HS-27A (cell line): Measurements from ENCODE around the gene MAP3K5.
"Not testable (repeated sequence)": the region's sequence is repeated elsewhere in the genome, so short reads cannot be mapped to it uniquely, and the experiment has no call there.

ENCODE experiments used
- DNase-seq: peaks from one replicate; pipeline ENCODE4 v3.0.0-alpha.2; 2012; ENCODE audit warnings: low read depth, missing footprints

MAP3K5 gene

DNA sequence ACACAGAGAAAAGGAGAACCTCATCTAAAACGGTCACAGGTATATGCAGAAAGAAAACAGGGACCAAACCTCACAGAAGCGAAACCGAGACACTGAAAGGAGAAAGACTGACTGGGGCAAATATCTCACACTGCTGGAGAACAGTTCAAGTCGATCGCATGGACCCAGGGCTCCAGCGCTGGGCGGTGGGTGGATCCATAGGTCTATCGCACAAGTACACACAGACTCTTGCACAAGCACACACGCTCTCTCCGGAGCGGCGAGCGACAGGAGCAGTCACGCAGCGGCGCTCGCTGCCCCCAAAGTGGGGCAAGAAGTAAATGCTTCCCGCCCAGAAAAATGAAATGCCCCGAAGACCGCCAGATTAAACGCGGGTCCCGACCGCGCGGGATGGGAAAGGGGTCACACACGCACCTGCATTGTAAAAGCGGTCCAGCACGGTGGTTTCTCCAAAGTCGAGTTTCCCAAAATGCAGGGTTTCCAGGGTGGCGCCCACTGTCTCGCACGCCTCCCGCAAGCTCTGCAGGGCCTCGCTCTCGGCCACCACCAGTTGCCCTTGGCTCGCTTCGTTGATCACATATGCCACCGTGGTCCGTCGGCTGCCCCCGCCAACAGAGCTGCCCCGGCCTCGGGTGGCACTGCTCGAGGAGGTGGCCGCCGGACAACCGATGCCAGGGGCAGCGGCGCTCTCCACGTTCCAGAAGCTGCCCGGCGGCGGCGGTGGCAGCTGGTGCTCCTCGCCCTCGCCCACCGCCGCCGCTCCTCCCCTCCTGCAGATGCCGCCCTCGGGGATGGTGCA, 782 bp downstream of the MAP3K5 start:
- DNase-seq: no peak

DNA sequence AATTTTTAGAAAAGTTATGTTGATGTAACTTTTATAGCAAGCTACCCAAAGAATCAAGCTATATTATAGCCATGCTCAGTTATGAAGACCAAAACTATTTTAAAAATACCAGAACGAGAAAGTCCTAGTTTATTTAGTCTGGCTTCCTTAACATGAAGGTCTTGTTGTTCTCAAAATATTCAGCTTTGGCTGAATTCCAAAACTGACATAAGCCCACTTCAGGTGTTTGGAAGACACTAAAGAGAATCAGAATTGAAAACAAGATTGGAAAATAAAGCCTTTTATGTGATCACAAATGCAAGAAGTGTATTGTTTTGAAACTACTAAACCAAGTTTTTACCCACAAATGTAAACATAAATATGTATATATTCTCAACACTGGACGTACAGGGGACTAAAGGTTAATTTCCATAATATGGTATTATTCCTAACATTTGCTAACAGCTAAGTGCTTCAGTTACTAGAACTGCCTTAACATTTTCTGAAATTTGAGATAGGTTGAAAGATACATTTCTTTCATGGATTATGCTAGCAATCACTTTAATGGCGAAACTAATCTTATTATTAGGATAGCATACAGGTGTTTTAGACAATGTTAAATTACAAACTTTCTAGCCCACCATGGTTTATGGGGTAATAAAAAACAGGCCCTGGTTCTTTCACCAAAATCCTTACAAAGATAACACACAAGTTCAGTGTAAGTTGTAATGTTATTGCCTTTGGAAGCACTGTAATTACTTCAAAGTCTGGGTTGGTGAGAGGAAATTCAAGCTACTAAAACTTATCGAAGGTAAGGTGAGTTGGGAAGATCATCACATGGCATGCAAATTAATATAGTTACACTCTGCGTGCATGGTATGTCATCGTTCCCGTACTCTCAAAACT, 1.6 kb downstream of the MAP3K5 start:
- DNase-seq: no peak

DNA sequence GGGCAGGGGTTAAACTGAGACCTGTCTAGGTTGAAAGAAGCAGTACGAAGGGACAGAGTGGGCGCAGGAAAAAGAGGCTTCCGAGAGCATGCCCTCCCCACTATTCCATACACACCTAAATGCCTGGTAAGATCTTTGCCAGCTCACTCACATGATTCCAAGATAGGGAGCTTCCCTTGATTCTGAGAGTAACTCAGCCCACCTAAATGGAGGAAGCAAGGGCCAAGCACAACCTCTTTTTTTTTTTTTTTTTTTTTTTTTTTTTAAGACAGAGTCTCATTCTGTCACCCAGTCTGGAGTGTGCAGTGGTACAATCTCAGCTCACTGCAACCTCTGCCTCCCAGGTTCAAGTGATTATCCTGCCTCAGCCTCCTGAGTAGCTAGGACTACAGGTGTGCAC, 2.8 kb downstream of the MAP3K5 start:
- DNase-seq: not testable (repeated sequence)

GRCh38 chr6:136788069-136788902, 4.0 kb downstream of the MAP3K5 start:
- DNase-seq: peak; percentile 45

- DNase-seq: no peak
Measured at GRCh38 chr6:136787726-136788068, 4.6 kb downstream of the MAP3K5 start.

GRCh38 chr6:136786658-136787057, 5.6 kb downstream of the MAP3K5 start:
- no peak for DNase-seq

GRCh38 chr6:136784910-136785746, 7.1 kb downstream of the MAP3K5 start:
- DNase-seq: no peak

GRCh38 chr6:136784271-136784664, 8.0 kb downstream of the MAP3K5 start:
- DNase-seq: no peak

GRCh38 chr6:136783495-136784270, 8.6 kb downstream of the MAP3K5 start:
- DNase-seq: no peak

DNA sequence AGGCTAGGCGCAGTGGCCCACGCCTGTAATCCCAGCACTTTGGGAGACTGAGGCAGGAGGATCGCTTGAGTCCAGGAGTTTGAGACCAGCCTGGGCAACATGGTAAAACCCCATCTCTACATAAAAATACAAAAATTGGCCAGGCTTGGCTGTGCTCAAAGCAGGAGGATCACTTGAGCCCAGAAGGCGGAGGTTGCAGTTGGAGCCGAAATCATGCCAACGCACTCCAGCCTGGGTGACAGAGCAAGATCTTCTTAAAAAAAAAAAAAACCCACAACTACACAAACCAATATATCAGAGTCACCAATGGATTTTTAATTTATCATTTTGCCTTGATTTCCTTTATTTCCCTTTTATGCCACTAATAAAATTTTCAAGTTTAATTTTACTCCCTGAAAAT, 9.3 kb downstream of the MAP3K5 start:
- DNase-seq: no peak

DNA sequence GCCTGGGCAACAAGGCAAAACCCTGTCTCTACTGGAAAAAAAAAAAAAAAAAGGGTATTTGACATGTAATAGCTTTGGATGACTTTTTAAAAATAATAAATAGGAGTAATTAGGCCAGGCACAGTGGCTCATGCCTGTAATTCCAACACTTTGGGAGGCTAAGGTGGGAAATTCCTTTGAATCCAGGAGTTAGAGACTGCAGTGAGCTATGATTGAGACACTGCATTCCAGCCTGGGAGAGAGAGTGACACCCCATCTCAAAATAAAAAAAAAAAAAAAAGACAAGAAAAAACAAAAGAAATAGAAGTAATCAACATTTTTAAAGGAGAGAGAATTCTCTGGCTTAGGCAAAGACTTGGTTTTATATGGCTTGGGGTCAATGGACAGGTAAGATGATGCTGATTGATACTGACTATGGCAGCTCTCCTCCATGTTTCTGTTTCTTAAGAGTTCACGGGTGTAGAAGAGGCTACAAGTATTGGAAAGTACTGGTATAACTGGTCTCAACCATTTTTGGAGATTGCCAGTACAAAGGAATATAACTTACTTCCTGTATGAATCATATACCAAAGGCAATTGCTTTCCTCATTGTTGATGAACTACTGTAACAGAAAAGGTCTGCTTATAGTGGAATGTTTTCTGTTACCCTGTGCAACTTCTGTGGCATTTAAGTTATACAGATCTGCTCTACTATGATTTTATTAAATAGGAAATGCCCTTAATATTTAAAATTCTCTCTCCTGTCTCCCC, 10.1 kb downstream of the MAP3K5 start:
- DNase-seq: no peak

DNA sequence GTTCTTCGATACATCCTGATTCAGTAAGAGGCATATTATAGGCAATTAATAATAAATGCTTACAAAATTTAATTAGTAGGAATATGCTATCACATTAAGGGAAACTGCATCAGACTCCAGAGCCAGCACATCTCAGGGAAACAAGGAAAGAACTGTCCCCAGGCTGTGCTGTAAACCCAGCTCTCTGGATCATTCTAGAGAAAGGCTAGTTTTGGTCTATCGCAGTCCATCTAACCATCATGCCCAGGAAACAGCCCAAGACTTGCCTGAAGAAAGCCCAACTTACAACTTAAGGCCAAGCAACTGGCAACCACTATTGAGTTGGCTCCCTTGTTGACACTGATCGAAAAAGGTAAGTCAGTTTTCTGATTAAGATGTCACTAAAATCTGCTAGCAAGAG, 11.3 kb downstream of the MAP3K5 start:
- no peak for DNase-seq

DNA sequence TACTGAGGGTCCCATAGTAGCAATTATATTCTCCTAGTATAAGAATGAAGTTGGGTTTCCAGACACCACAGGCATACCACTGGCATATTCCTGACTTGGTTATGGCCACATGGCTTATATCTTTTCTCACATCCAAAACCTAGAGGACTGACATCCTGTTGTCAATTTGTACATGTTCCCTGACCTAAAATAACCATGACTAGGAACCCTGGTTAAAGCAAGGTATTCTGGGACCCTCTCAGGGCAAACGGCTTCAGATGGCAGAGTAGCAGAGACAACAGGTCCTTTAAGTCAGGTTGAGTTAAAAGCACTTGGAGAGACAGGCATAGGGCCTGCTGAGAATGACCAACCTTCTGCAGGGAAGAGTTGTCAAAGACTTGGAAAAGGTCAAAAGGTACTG, 12.6 kb downstream of the MAP3K5 start:
- DNase-seq: no peak

DNA sequence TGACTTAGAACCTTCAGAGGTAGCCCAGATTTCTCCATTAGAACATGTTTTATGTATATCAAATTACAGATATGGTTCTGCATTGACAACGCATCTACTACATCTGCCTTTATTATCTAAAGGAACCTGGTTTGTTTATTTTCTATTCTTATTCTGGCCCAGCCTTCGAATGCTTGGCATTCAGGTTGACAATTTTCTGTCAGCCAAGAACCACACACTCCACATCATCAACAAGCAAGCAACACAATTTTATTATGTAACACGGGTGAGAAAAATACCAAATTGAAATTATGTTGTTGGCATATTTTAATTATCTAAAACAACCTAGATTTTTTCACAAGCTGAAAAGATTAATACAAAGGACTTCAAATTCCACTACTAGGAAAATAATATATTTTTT, 14.6 kb downstream of the MAP3K5 start:
- DNase-seq: no peak

GRCh38 chr6:136775548-136775947, 16.7 kb downstream of the MAP3K5 start:
- no peak for DNase-seq

DNA sequence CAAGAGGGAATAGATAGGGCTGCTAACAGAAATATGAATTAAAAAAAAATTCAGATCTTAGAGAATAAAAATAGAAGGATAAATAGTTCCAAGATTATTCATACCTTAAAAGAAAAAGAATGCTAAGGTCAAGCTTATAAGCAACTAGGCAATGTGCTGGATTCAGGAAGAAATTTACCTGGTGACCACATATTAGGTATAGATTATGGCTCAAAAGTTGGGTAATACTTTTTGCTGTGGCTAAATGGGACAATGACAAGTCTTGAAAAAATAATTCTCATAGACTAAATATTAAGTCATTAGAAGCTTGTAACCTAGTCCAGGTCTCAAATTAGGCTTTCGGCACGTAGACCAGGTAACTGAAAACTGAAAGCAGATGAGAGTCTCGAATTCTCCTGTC, 17.2 kb downstream of the MAP3K5 start:
- DNase-seq: no peak

DNA sequence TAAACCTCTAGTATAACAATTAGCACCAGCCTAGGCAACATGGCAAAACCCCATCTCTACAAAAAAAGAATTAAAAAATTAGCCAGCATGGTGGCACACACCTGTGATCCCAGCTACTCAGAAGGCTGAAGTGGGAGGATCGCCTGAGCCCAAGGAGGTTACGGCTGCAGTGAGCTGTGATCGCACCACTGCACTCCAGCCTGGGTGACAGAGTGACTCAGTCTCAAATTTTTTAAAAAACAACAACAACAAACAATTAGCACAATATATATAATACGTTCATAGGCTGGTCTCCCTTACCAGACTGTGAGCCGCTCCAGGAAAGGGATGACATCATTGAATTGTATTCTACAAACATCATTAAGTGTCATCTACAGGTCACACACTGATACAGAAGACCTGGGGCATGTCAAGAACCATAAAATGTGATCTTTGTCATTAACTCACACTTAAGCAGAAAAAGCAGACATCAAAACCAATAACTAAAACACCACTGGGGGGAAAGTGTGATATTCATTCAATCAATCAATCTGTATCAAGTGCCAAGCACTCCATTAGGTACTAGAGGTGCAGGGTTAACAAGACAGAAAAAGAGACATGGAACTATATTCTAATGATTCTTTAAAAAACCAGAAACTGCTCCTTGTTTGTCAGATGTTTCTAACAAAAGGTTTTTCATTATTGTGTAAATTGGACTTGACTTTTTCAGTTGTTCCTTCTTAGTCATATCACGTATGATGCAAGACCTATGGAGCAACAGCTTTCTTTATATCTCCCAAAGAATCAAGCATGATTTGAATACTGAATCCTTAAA, 17.8 kb downstream of the MAP3K5 start:
- no peak for DNase-seq

GRCh38 chr6:136773473-136773796, 18.8 kb downstream of the MAP3K5 start:
- no peak for DNase-seq
